A549 (cell line): Measurements from ENCODE around the gene PCK1. TPM values are rescaled to one million over a fixed set of nuclear protein-coding genes. Genes with fewer than 3 reads are reported as not detected.

Experiments used
- ATAC-seq, 2 experiments: fragments of 200-7000 bp in 1 of 2; fragments of >200 bp in 1 of 2; cut with Nextera tagmentation in 1 of 2; cut with Tn5 transposase in 1 of 2; 3 replicates each; pipeline versions ENCODE4 v1.8.0 to v1.9.1; 2018 to 2020; ENCODE audit warnings: mild to moderate bottlenecking in 1 of 2, moderate library complexity in 1 of 2
- CTCF ChIA-PET: fragments of 300-600 bp; sonication (Branson Sonifier 250); formaldehyde crosslinking; extraction: SDS; loops from one replicate; lab custom pipeline; 2021; ENCODE audit warnings: antibody characterized with exemption, inconsistent platforms; lab: Yijun Ruan, JAX
- POLR2A ChIA-PET: fragments of 350-600 bp; formaldehyde crosslinking; extraction: SDS; loops from one replicate; lab custom pipeline; 2021; ENCODE audit warnings: antibody characterized with exemption, inconsistent platforms; lab: Yijun Ruan, JAX
- DNase-seq, 2 experiments: peaks; one replicate each; pipeline versions ENCODE4 v3.0.0 to v3.0.0-alpha.2; 2011 to 2016; ENCODE audit warnings: low read depth in 1 of 2, low spot score in 1 of 2
- FAIRE-seq: peaks from 2 replicates; lab custom pipeline; 2011; peaks lifted over from hg19 to GRCh38; lab: Jason Lieb, UNC
- H3K27ac ChIP-seq, 2 experiments: fragments of >200 bp; sonication (Bioruptor Twin); formaldehyde crosslinking; 3 replicates each; pipeline ENCODE4 v1.5.1; 2016 to 2017
- H3K4me1 ChIP-seq: fragments of >200 bp; sonication (Bioruptor Twin); formaldehyde crosslinking; 3 replicates; pipeline ENCODE4 v1.6.1; 2016
- H3K4me2 ChIP-seq: fragments of >200 bp; sonication (Bioruptor Twin); formaldehyde crosslinking; 3 replicates; pipeline ENCODE4 v1.6.1; 2016
- H3K4me3 ChIP-seq: fragments of >200 bp; sonication (Bioruptor Twin); formaldehyde crosslinking; 3 replicates; pipeline ENCODE4 v1.5.1; 2016
- H3K9me3 ChIP-seq: fragments of >200 bp; sonication (Bioruptor Twin); formaldehyde crosslinking; 3 replicates; pipeline ENCODE4 v1.6.1; 2016
- CBX8 ChIP-seq: fragments of 200-600 bp; sonication (generic); IDR thresholded peaks from 2 replicates; pipeline ENCODE4 v1.6.1; 2016
- EP300 ChIP-seq, 2 experiments: fragments of >200 bp; sonication (Bioruptor Twin); formaldehyde crosslinking; IDR thresholded peaks; 2 replicates in 1 of 2; 3 replicates in 1 of 2; pipeline ENCODE4 v1.6.1; 2016 to 2017
- HDAC2 ChIP-seq: fragments of 200-600 bp; sonication (generic); IDR thresholded peaks from 2 replicates; pipeline ENCODE4 v1.6.1; 2016
- JUN ChIP-seq, 2 experiments: fragments of >200 bp; sonication (Bioruptor Twin); formaldehyde crosslinking; IDR thresholded peaks; 2 replicates in 1 of 2; 3 replicates in 1 of 2; pipeline ENCODE4 v1.6.1; 2016 to 2017
- KDM1A ChIP-seq: fragments of 200-600 bp; sonication (generic); IDR thresholded peaks from 2 replicates; pipeline ENCODE4 v1.6.1; 2016; ENCODE audit warnings: low read depth, mild to moderate bottlenecking
- MAZ ChIP-seq: fragments of 150-350 bp; IDR thresholded peaks from 2 replicates; pipeline ENCODE4 v1.6.1; 2014; ENCODE audit warnings: antibody characterized with exemption, low read depth, low read length, borderline replicate concordance
- RARB ChIP-seq: fragments of 250-450 bp; sonication (Bioruptor Pico); IDR thresholded peaks from 2 replicates; pipeline ENCODE4 v1.8.0; 2021; ENCODE audit warnings: mild to moderate bottlenecking, moderate library complexity
- RFX5 ChIP-seq: fragments of 450-650 bp; IDR thresholded peaks from 2 replicates; pipeline ENCODE4 v1.7.1; 2014; ENCODE audit warnings: antibody characterized with exemption, mild to moderate bottlenecking, moderate library complexity
- TP53 ChIP-seq: fragments of 250-450 bp; sonication (Bioruptor Pico); IDR thresholded peaks from 2 replicates; pipeline ENCODE4 v1.5.0; 2021; ENCODE audit warnings: mild to moderate bottlenecking, moderate library complexity
- ZC3H11A ChIP-seq: fragments of 450-650 bp; IDR thresholded peaks from 2 replicates; pipeline ENCODE4 v1.6.1; 2014; ENCODE audit warnings: antibody characterized with exemption, mild to moderate bottlenecking
- ZFP36 ChIP-seq: fragments of 450-650 bp; IDR thresholded peaks from 2 replicates; pipeline ENCODE4 v1.6.1; 2014; ENCODE audit warnings: borderline replicate concordance; ENCODE audit not compliant: partially characterized antibody
- ZSCAN20 ChIP-seq: fragments of 250-450 bp; sonication (Bioruptor Pico); IDR thresholded peaks from 2 replicates; pipeline ENCODE4 v1.8.0; 2022; ENCODE audit warnings: mild to moderate bottlenecking, moderate library complexity
- WGBS: methylation state at CpG from one replicate; pipeline ENCODE4 v1.1.6; 2017; ENCODE audit errors: missing lambda C conversion rate; 5-methylcytosine and 5-hydroxymethylcytosine counted together
- polyA plus RNA-seq, 4 experiments: library from polyadenylated mRNA; depleted of rRNA in 3 of 4; stranded (reverse); fragments of >200 nt; fragmentation: RNase III in 1 of 4; extraction: RNeasy Plus Mini Kit Qiagen cat#74134 plus additional on column Dnase treatment in 1 of 4; gene quantifications; 2 replicates in 3 of 4; 3 replicates in 1 of 4; pipeline ENCODE4 v1.2.3, GENCODE V29; 2011 to 2017
- TF ChIP-seq, protein P1 (sequence below): fragments of 200-600 bp; sonication (generic); IDR thresholded peaks from 2 replicates; pipeline ENCODE4 v1.6.1; 2016; ENCODE audit warnings: antibody characterized with exemption, mild to moderate bottlenecking, moderate library complexity
- TF ChIP-seq, protein P2 (sequence below): fragments of >200 bp; sonication (Bioruptor Twin); formaldehyde crosslinking; IDR thresholded peaks from 3 replicates; pipeline ENCODE4 v1.6.1; 2016
- TF ChIP-seq, protein P3 (sequence below): fragments of 250-450 bp; sonication (Bioruptor Pico); IDR thresholded peaks from 2 replicates; pipeline ENCODE4 v1.5.0; 2020; ENCODE audit warnings: low read depth, mild to moderate bottlenecking, moderate library complexity
- TF ChIP-seq, protein P4 (sequence below): IDR thresholded peaks from 2 replicates; pipeline ENCODE4 v1.6.1; 2012

PCK1 gene
- polyA plus RNA-seq, 2 of the 4 experiments (the other 2 are of a cell fraction) = 0.04 to 0.12 TPM

DNA sequence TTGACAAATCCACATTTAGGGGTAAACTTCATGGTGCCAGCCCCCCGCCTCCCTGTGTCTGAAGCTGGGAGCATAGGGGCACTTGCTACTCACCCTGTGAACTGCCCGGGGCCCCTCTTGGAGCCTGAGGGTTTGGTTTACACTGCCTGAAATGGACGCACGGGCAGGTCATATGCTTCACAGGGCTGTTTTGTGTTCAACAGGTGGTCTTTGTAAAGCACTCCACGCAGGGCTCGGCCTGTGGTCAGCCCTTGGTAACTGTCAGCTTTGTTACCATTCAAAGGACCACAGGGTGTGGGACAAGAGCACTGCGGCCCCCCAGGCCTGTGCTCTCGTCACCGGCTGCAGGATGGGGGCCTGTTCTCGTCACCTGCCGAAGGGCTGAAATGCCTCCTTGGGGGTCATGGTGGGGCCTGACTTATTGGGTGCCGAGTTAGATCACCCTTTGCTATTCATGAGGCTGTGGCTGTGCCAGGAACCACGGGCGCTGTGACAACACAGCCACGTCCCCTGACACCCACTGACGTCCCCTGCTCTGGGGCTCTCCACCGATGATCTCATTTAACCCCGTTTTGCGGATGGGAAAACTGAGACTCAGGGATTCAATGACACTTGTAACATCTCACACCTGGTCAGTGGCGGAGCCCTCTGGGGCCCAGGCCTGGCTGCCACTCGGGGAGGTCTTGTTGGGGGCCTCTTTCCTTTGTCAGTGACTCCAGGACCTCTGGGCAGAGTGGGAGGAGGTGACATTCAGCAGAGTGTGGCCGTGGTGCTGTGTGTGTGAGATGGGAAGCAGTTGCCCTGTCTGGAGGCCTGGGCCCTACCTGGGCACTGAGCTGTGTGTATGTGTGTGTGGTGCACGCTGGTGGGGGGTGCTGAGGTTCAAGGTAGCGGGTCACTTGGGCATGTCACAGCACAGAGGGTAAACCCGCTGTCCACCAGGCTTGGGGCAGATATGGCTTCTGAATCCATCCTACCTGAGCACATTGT is 34.4 kb downstream of the PCK1 start:
- WGBS = 76% methylated on average over 18 of the region's 25 CpGs
- no peak for FAIRE-seq
- TF ChIP-seq, protein P1, sequence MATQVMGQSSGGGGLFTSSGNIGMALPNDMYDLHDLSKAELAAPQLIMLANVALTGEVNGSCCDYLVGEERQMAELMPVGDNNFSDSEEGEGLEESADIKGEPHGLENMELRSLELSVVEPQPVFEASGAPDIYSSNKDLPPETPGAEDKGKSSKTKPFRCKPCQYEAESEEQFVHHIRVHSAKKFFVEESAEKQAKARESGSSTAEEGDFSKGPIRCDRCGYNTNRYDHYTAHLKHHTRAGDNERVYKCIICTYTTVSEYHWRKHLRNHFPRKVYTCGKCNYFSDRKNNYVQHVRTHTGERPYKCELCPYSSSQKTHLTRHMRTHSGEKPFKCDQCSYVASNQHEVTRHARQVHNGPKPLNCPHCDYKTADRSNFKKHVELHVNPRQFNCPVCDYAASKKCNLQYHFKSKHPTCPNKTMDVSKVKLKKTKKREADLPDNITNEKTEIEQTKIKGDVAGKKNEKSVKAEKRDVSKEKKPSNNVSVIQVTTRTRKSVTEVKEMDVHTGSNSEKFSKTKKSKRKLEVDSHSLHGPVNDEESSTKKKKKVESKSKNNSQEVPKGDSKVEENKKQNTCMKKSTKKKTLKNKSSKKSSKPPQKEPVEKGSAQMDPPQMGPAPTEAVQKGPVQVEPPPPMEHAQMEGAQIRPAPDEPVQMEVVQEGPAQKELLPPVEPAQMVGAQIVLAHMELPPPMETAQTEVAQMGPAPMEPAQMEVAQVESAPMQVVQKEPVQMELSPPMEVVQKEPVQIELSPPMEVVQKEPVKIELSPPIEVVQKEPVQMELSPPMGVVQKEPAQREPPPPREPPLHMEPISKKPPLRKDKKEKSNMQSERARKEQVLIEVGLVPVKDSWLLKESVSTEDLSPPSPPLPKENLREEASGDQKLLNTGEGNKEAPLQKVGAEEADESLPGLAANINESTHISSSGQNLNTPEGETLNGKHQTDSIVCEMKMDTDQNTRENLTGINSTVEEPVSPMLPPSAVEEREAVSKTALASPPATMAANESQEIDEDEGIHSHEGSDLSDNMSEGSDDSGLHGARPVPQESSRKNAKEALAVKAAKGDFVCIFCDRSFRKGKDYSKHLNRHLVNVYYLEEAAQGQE = no peak
- TF ChIP-seq, protein P2, sequence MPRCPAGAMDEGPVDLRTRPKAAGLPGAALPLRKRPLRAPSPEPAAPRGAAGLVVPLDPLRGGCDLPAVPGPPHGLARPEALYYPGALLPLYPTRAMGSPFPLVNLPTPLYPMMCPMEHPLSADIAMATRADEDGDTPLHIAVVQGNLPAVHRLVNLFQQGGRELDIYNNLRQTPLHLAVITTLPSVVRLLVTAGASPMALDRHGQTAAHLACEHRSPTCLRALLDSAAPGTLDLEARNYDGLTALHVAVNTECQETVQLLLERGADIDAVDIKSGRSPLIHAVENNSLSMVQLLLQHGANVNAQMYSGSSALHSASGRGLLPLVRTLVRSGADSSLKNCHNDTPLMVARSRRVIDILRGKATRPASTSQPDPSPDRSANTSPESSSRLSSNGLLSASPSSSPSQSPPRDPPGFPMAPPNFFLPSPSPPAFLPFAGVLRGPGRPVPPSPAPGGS = no peak
- TF ChIP-seq CBX8 (no peak), ZSCAN20 (CRISPR knock-in tag) (no peak), RARB (CRISPR knock-in tag) (no peak)
- TF ChIP-seq, protein P3, sequence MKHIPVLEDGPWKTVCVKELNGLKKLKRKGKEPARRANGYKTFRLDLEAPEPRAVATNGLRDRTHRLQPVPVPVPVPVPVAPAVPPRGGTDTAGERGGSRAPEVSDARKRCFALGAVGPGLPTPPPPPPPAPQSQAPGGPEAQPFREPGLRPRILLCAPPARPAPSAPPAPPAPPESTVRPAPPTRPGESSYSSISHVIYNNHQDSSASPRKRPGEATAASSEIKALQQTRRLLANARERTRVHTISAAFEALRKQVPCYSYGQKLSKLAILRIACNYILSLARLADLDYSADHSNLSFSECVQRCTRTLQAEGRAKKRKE (CRISPR knock-in tag) = no peak
- TF ChIP-seq, all 56 proteins: peak for 0
- Histone ChIP-seq H3K9me3 (no peaks in the 10 kb centered on the region), H3K4me1 (peaks cover 10% of the 10 kb centered on the region; the same call in 2 of the 3 replicates), H3K27ac (no peak overlapping the region), H3K4me2 (no peak overlapping the region), H3K4me3 (no peak overlapping the region)
- DNase-seq (no peak), ATAC-seq (no peak)
- POLR2A ChIA-PET = no interaction called here
- CTCF ChIA-PET = interaction anchor here (0.7 to 11.9 kb wide), 44 partner anchors 10 to 1056 kb away, joined by 3 to 388 read pairs (median 4); partner anchors contain the start of gene STX16

DNA sequence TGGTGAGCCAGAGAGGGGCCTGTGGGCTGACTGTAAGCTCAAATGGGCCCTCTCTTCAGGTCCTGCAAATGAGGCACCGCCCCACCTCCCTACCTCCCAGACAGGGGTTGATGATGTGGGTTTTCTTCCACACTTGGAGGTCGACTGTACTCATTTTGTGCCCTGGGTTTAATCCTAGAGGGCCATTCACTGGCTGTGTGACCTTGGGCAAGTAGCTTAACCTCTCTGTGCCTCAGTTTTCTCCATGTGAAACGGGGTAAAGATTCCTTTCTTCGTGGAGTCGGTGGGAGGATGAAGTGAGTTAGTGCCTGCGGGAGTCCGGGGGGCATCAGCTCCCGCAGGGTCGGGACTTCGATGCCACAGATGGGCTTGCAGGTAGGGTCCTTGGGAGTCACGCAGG is 35.4 kb downstream of the PCK1 start:
- CTCF ChIA-PET = interaction anchor here (0.5 to 11.9 kb wide), 47 partner anchors 8 to 1859 kb away, joined by 3 to 388 read pairs (median 4); partner anchors contain the start of gene STX16
- TF ChIP-seq HDAC2 (peak; percentile 58; the same call in 1 of the 2 replicates), KDM1A (peak; percentile 87; the same call in 1 of the 2 replicates), TP53 (CRISPR knock-in tag) (no peak), EP300 (IDR thresholded peaks at IDR 0.05) (no peak), RFX5 (no peak), ZFP36 (peak; percentile 94), JUN (IDR thresholded peaks at IDR 0.05) (0 out of 5 replicates have a peak, but pooled peaks of 1 of the 2 experiments have one; percentile 8), ZC3H11A (no peak), MAZ (no peak)
- TF ChIP-seq, protein P4, sequence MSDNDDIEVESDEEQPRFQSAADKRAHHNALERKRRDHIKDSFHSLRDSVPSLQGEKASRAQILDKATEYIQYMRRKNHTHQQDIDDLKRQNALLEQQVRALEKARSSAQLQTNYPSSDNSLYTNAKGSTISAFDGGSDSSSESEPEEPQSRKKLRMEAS = 0 out of 2 replicates have a peak, but pooled peaks have one; percentile 5
- TF ChIP-seq, all 56 proteins: peak for 5
- no peak overlapping the region; the same call in 2 of the 3 replicates for H3K4me3 ChIP-seq
- no peaks in the 10 kb centered on the region for H3K9me3 ChIP-seq
- ATAC-seq = no peak
- DNase-seq = no peak
- peaks cover 15% of the 10 kb centered on the region; the same call in 2 of the 3 replicates for H3K4me1 ChIP-seq
- peak overlapping the region; percentile 56 to 83; a peak in 3 of 6 replicates for H3K27ac ChIP-seq
- 20% methylated on average over 11 of the region's 11 CpGs for WGBS
- no peak for FAIRE-seq
- H3K4me2 ChIP-seq = peak overlapping the region; percentile 85
- POLR2A ChIA-PET = no interaction called here
